ENCODE results near the gene SLC35F1.

DNA sequence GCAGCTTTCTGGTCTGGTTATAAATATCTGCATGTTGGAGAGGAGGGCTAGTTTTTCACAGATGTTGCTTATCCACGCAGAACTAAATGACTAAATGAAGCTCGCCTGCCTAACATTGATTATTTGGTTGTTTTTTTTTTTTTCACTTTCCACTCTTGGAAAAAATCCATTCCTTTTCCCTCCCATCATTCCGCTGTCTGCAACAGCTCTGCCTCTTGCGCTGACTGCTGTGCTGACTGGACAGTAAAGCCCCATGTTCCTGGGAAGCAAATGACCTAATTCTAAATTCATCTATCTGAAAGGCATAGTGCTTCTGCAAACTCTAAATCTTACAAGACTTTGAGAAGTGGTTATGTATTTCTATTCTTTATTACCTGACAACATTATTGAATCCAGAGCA lies 385.5 kb downstream of the SLC35F1 start:
- TF ChIP-seq, protein P1, sequence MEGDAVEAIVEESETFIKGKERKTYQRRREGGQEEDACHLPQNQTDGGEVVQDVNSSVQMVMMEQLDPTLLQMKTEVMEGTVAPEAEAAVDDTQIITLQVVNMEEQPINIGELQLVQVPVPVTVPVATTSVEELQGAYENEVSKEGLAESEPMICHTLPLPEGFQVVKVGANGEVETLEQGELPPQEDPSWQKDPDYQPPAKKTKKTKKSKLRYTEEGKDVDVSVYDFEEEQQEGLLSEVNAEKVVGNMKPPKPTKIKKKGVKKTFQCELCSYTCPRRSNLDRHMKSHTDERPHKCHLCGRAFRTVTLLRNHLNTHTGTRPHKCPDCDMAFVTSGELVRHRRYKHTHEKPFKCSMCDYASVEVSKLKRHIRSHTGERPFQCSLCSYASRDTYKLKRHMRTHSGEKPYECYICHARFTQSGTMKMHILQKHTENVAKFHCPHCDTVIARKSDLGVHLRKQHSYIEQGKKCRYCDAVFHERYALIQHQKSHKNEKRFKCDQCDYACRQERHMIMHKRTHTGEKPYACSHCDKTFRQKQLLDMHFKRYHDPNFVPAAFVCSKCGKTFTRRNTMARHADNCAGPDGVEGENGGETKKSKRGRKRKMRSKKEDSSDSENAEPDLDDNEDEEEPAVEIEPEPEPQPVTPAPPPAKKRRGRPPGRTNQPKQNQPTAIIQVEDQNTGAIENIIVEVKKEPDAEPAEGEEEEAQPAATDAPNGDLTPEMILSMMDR (conservative IDR thresholded peaks at IDR 0.05): no peak
- no peak for TF ChIP-seq ZFX (IDR thresholded peaks at IDR 0.05)
